ENCODE measurements around the gene APMAP. TPM values are rescaled to one million over a fixed set of nuclear protein-coding genes. Genes with fewer than 3 reads are reported as not detected.

Gene APMAP
- total and polyA plus RNA-seq, 2 of the 13 experiments (the other 11 are each of a cell fraction or from before 2014, with no cell fraction given), result 168 to 214 TPM

- H2AFZ ChIP-seq (ENCODE audit: low read length), result no peak overlapping the region
- FAIRE-seq (no peak), ATAC-seq (peak; percentile 67), DNase-seq (ENCODE audit: low spot score) (no peak)
- intact Hi-C loops (cut with micrococcal nuclease; ENCODE audit: unreplicated experiment), result loop anchor here (1.0 kb wide), 2 partner anchors 135 to 759 kb away; no protein-coding TSS in a partner anchor
- in situ Hi-C loops (cut with HindIII; ENCODE audit: extremely low pct_ligation_motif_present, low pct_unique_long_range_greater_than_20kb), result loop anchor here (5.0 to 25.0 kb wide), 4 partner anchors 132 to 982 kb away; no protein-coding TSS in a partner anchor
- peaks cover 4 to 26% of the 10 kb centered on the region in 2 experiments; a peak in 4 of 5 replicates for H3K27me3 ChIP-seq (ENCODE audit: control insufficient read depth in 1 of 2, insufficient read depth in 2 of 2, low read length in 2 of 2)
- H3K4me3 ChIP-seq (replicated peaks in 1 of 3; ENCODE audit: insufficient read depth in 1 of 3, low read depth in 2 of 3, low read length in 3 of 3), result no peak overlapping the region
- CTCF ChIA-PET (ENCODE audit: low intra/inter-chr PET ratio, low total read pairs), result interaction anchor here (1.0 to 1.7 kb wide), 4 partner anchors 135 to 982 kb away, joined by 3 to 26 read pairs (median 6); no protein-coding TSS in a partner anchor
- peaks cover 15% of the 10 kb centered on the region; the same call in 1 of the 2 replicates for H3K4me1 ChIP-seq (ENCODE audit: insufficient read depth, low read length)
- H3K9me3 ChIP-seq (ENCODE audit: low read length), result no peaks in the 10 kb centered on the region
- WGBS (ENCODE audit: low lambda C conversion rate), result 12% methylated on average over 17 of the region's 17 CpGs
- H3K9ac ChIP-seq (ENCODE audit: insufficient read depth, low read depth, low read length), result no peak overlapping the region
- no peak overlapping the region for H3K27ac ChIP-seq (ENCODE audit: extremely low read length, insufficient read depth, low read length)
- H4K20me1 ChIP-seq (ENCODE audit: insufficient read depth, low read length), result no peaks in the 10 kb centered on the region
- POLR2A ChIA-PET, result no interaction called here
- H3K79me2 ChIP-seq (ENCODE audit: insufficient read depth, low read length), result no peaks in the 10 kb centered on the region
- no peak overlapping the region for H3K4me2 ChIP-seq (ENCODE audit: low read depth, low read length)
- H3K36me3 ChIP-seq (replicated peaks in 1 of 2; ENCODE audit: control insufficient read depth in 1 of 2, insufficient read depth in 2 of 2, low read length in 2 of 2), result no peaks in the 10 kb centered on the region
- no TSS peak for BruUV-seq (replicated peaks)
- TF ChIP-seq NFIC (IDR thresholded peaks at IDR 0.05; ENCODE audit: low read length) (no peak), MIER3 (CRISPR knock-in tag; IDR thresholded peaks at IDR 0.05; ENCODE audit: borderline replicate concordance) (no peak), ZNF747 (CRISPR knock-in tag; IDR thresholded peaks at IDR 0.05; ENCODE audit: borderline replicate concordance) (no peak), ZNF512B (CRISPR knock-in tag; IDR thresholded peaks at IDR 0.05; ENCODE audit: borderline replicate concordance) (no peak), ZNF605 (CRISPR knock-in tag; IDR thresholded peaks at IDR 0.05) (0 out of 2 replicates have a peak, but pooled peaks have one; percentile 30), ZNF691 (CRISPR knock-in tag; IDR thresholded peaks at IDR 0.05; ENCODE audit: borderline replicate concordance, low read depth) (no peak), CBX2 (IDR thresholded peaks at IDR 0.05; ENCODE audit: low read depth, low read length) (no peak), CBX2 (CRISPR knock-in tag; IDR thresholded peaks at IDR 0.05; ENCODE audit: low read depth) (no peak), RFXAP (CRISPR knock-in tag; IDR thresholded peaks at IDR 0.05; ENCODE audit: borderline replicate concordance) (0 out of 2 replicates have a peak, but pooled peaks have one; percentile 36), PLRG1 (conservative IDR thresholded peaks at IDR 0.05) (no peak), RFX1 (IDR thresholded peaks at IDR 0.05) (no peak), CEBPB (IDR thresholded peaks at IDR 0.05; ENCODE audit: borderline replicate concordance, low read depth, low read length) (peak; percentile 41; the same call in 1 of the 2 replicates), HDAC2 (CRISPR knock-in tag; IDR thresholded peaks at IDR 0.05) (no peak), ZNF333 (CRISPR knock-in tag; IDR thresholded peaks at IDR 0.05; ENCODE audit: borderline replicate concordance) (no peak), THYN1 (CRISPR knock-in tag; IDR thresholded peaks at IDR 0.05; ENCODE audit: borderline replicate concordance, low read depth) (no peak)
Measured at GRCh38 chr20:24918579-24919566, 73.7 kb downstream of the APMAP start.

Data from HepG2 (cell line).